HK-2 (cell line): ENCODE measurements around the gene MT3.

Source experiments
- DNase-seq: peaks from one replicate; pipeline ENCODE4 v3.0.0-alpha.2; 2018; ENCODE audit not compliant: unreplicated experiment

MT3 gene

DNA sequence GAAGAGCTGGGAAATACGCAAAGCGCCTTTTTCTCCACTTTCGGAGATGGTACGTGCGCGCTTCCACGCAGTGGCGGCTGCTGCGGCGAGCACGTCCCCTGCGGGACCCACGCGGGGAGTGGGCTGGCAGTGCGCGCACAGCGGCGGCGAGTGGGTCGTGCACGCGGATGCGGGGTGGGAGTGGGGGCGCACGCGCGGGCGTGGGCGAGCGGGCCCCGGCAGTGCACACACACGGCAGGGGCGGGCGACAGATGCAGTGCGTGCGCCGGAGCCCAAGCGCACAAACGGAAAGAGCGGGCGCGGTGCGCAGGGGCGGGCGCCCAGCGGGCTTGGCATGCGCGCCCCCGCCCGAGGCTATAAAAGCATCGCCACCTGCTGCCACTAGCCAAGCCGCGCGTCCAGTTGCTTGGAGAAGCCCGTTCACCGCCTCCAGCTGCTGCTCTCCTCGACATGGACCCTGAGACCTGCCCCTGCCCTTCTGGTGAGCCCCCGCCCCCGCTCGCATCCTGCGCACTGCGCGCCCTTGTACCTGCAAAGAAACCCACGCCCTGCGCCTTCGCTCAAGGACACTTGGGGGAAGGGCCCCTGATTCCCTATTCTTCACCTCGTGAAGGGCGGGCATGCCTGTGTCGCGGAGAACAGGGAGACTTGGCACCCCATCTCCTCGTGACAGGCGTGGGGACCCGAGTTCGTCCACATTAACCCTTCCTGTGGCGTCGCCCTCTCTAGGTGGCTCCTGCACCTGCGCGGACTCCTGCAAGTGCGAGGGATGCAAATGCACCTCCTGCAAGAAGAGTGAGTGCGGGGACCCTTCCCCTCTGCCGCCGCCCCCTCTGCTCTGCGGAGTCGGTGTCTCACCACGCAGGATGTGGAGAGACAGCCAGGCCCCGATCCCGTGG, at the start of gene MT3:
Gene MT3 (plus strand): TSS at position 388 of the 899 bp plus-strand sequence. CDS start 63 bp downstream, at position 451.
- no peak for DNase-seq

DNA sequence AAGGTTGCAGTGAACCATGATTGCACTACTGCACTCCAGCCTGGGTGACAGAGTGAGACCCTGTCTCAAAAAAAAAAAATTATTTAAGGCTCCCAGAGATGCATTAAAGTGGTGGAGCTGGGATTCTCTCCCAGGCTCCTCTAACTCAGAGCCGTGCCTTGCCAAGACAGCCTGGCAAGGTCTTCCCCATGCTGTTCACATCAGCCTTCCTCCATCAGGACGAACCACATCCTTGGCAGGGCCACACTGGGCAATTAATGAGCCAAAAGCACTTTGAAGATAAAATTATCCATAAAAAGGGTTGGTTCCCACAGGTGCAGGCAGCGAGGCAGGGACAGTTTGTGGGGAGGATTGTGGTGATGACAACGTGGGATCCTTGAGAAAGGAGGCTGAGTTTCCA, 49.7 kb upstream of the MT3 start:
- no peak for DNase-seq

DNA sequence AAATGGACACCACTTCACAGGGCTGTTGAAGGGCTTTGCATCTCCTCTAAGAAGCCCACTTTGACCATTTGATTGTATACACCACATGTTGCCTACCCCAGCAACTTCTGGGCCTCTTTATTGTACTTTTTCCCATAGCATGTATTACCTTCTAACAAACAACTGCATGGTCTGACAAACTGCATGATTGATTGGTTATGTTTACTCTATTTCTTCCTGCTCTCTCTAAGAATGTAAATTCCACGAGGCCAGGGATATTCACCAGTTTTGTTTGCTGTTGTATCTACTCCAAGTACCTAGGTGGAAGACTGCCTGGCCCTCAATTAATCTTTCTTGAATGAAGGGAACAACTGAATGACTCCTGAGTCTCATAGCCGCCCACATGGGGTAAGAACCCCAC, 47.3 kb upstream of the MT3 start:
- no peak for DNase-seq

DNA sequence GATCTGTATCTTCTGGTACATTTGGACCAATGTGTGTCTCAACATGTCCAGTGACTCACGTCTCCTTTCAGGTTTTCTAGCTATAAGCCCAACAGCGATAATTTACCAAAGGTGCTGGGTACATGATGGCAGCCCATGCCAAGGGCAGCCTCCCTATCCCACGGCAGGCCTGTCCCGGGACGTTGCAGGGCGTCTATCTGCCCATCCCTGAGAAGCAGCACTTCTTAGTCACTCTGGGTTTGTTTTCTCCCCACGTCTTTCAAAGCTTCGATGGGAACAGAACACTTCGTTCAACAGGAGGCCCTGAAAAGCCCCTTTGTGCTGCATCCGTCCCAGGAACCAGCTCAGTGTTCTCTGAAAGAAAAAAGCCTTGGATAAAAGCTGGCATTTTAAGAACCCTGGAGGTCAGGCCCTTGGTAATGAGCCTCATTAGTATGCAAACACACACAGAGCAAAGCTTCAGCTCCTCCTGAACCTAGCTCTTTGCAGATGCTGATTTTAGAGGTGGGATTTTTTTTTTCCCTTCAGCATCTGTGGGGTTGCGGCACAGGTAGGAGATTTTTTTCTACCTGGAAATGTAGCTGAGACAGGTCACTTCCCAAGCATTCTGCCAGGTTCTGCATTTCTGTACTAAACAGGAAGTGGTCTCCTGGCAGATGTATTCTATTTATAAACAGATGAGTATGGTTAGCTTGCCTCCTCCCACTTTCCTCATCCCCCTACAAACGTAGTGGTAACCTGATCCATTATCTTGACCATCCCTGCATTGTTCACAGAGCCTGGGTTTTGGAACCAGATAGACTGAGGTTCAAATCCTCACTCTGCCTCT, 42.0 kb upstream of the MT3 start:
- no peak for DNase-seq

DNA sequence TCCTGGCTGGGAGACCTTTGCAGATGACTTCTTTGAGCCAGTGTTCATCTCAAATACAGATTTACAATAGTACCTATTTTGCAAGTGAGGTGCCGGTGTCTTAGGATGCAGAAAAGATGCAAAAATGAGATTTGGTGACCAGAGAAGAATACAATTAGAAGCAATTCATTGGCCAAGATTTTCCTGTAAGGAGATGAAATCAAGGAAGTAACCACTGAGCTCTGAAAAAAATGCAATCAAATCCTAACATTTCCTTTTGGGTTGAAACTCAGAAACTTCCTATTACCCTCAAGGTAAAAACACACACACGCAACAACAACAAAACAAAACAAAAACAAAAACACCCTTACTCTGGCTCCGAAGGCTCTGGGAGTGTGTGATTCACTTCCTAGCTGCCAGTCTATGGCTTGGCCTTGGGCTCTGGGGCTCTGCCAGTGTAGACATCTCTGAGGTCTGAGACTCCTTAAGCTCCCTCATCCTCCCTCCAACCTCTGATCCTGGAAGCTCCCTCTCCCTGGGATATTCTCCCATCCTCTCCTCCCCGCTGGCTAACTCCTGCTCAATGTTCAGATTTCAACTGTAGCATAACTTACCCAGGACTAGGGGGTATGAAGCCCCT, 41.3 kb upstream of the MT3 start:
- no peak for DNase-seq

DNA sequence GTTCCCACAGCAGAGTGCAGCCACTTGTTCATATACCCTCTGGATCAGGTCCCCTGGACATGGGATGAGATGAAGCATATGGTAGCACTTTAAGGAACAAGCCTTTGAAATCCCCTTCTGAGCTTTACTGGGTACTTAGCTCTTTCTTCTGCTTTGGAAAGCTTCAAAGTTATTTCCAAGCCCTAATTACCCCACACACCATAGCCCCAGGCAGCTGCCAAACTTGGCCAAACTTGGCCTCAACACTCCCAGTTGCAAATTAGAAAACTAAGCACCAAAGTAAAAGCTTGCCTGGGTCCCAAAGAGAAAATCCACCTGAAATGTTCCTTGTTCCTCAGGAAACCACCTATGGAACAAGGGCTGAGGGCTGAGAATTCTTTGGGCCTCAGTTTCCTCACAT, 40.2 kb upstream of the MT3 start:
- no peak for DNase-seq

DNA sequence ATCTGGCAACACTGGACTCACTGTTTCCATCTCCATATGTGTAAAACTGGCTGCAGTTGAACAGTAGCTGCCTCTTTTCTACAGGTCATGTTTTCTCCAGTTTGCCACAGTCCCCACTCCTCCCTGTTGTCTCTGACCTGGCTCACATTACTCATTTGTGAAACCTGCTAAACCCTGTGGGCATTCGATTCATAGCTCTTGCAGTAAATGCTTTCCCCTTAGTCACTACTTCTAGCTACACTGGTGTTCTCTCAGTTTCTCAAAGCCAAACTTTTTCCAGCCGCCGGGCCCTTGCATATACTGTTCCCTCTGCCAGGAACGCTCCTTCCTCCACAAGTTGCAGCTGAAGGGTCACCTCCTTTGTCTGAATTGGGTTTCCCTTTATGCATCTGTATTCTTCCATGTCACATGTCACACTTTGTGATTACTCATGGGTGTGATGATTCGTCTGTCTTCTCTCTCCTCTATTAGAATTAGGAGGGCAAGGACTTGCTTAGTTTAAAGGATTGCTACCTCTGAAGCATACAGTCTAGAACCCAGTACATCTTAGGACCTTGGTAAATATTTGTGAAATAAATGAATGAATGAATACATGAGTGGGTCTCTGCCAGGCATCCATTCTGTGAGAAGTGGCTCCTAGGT, 39.5 kb upstream of the MT3 start:
- DNase-seq, result no peak

DNA sequence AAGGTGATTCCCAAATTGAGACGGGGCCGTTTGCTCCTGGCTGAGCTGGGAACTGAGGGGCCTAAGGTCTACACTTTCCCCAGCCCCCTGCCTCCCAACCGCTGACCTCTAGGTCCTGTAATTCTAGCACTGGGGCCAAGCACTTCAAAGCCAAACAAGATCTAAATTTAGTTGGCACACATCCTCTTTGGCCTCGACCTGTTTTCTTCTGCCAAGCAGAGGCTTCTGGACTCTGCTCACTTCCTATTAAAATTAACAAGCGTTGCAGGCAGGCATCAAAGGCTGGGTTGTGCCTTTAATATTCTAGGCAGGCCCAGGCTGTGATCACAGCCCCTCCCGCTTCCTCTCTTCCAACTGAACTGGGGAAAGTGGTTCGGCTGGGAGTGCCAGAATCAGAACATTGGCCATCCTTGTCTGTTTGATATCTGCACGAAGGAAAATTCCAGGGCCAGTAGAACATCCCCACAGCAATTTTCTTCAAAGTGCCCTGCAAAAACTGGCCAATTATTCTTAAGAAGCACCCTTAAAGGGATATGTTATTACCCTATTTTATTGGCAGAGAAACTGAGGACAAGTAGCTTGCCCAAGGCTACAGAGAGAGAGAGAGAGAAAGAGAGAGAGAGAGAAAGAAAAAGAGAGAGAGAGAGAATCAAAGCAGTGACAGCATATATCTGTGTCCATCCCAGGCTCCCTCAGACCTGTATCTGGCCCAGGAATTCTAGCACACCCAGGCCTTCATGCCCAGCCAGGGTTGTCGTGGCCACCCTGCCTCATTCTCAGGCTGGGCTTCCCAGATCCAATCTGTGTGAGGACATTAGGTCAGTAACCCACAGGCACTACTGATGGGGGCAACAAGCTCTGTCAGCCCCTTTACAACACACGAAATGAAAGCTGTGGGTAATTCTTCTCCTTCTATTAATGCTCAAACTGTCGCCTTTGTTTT, 37.3 kb upstream of the MT3 start:
- no peak for DNase-seq

DNA sequence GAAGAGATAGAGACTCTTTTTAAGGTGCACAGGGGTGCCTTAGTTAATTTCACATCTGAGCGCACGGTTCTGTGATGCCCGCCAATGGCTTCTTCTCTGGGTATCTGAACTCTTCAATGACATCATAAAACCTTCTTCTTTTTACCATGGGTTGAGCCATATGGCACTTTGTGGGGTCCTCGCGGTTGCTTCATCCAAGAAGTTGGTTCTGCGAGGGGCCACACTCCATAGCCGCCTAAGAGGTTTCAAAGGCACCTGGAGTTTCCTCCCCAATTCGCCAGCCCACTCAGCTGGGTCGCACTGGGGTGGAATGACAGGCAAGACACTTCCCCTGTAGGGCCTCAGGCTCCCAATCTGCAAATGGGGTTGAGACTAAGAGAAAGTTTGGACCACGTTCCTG, 34.9 kb upstream of the MT3 start:
- DNase-seq, result no peak

DNA sequence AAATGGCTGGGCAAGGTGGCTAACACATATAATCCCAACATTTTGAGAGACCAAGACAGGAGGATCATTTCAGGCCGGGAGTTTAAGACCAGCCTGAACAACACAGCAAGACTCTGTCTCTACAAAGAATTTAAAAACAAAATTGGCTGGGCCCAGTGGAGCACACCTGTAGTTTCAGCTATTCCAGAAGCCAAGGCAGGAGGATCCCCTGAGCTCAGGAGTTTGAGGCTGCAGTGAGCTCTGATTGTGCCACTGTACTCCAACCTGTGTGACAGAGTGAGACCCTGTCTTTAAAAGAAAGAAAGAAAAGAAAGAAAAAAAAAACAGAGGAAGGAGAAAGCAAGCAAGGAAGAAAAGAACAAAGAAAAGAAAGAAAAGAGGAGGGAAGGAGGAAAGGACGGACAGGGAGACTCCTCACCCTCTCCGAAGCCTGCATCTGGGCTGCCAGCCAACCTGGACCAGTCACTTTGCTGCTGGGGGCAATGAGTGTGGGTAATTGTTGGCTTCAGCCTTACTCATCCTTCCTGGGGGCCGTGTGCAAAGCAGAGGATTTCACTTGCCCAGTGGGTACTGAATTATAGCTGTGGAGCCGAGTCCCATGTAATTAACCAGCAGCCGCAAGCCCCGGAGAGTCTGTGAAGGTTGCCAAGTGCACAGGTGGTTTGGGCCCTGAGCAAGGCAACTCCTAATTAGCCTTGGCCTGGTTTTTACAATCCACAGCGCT, 31.1 kb upstream of the MT3 start:
- DNase-seq, result peak; percentile 53

DNA sequence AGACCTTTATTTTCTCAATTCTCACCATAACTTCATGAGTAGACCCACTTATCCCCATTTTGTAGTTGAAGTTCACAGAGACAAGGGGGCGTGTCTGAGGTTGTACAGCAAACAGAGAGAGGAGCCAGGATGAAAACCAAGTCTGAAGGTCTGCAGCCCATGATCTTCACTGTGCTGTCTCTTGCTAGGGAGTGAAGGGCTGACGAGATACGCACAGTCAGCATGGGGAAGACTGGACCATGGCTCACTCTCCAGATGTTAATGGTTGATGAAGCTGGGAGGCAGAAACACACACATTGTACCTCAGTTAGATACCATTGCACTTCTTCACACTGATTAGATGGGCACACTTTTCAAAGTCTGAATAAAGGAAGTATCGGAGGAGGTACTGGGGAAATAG, 30.2 kb upstream of the MT3 start:
- no peak for DNase-seq

DNA sequence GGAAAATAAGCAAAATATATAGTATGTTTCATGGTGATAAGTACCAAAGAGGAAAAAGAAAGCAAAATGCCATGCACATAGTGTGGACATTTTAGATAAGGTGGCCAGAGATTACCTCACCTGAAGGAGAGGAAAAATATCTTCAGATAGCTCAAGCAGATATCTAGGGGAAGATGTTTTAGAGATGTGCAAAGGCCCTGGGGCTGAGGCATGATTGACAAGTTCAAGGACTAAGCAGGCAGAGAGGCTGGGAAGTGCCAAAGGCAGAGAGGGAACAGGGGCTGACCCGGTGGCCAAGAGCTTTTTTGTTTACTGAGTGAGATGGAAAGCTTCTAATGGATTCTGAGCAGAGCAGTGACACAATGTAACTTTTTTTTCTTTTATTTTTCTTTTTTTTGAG, 28.9 kb upstream of the MT3 start:
- no peak for DNase-seq

DNA sequence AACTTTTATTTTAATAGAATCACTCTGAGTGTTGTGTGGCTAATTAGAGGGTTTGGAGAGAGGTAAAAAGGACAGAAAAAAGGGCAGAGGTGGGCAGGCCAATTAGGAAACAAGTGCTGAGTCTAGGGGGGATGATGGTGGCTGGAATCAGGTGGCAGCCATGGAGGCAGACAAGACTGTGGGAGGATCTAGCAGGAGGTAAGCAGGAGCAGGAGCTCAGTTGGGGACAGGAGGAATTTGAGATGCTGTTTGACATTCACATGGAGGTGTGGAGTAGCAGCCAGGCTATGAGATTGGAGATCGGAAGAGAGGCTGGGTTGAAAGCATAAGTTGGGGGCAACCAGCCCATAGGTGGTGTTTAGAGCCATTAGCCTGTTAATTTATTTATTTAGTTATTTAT, 28.2 kb upstream of the MT3 start:
- DNase-seq, result no peak

DNA sequence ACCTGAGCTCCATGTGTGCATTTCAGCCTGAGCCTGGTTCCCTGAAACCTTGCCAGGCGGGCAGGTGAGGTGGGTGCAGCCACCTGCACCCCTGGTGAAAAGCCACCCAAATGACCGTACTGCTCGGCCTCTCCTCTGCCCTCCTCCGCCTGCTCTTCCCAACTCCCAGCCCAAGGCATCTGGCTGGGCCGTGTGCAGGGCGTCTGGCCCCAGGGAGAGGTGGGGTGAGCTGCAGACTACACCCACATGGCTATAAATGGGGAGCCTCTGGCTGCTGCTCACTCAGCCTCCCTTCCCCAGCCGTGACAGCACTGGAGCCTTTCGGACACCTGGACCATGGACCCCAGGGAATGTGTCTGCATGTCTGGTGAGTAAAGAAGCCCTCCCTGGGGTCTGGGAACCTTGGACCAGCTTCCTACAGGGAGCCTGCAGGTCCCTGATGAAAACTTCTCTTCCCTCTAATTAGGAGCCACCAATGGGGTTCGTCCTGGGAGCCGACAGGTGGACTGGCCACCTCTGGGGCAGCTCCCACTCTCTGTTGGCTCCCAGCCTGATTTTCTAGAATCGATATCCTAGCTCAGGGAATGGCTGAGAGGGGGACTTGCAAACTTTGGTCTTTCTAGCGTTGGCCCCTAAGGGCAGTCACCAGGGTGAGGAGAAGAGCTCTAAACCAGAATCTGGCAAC, 24.4 kb upstream of the MT3 start, which contains the start of gene MT4:
Gene MT4 (plus strand): TSS at position 281 of the 685 bp plus-strand sequence. CDS start 56 bp downstream, at position 337.
- DNase-seq, result no peak

DNA sequence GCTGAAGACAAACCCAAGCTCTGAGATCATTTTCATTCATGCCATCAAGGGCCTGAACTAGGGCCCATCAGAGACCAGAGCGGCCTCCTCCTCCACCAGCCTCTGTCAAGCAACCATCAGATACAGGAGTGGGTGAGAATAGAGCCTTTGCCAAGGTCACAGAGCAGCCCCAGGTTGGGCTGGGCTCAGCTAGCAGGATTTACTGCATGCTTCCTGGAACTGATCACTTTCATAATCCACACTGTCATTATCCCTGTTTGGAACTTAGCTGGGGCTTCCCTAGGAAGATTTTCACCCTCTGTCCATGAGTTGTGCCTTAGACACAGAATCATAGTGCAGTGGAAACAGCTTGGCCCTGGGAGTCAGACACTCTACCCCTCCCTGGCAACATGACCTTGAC, 19.4 kb upstream of the MT3 start:
- no peak for DNase-seq

DNA sequence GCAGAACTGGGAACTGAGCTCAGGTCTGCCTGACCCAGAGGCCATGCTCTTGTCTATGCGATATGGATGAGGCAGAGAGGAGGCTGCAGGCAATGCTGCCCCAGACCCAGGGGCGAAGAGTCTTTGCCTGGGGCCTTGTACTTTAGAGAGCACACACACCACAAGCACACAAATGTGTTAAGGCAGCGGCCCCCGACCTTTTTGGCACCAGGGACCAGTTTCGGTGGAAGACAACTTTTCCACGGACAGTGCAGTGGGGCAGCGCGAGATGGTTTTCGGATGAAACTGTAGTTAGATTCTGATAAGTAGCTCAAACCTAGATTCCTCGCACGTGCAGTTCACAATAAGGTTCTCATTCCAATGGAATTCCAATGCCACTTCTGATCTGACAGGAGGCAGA, 17.8 kb upstream of the MT3 start:
- DNase-seq, result no peak

DNA sequence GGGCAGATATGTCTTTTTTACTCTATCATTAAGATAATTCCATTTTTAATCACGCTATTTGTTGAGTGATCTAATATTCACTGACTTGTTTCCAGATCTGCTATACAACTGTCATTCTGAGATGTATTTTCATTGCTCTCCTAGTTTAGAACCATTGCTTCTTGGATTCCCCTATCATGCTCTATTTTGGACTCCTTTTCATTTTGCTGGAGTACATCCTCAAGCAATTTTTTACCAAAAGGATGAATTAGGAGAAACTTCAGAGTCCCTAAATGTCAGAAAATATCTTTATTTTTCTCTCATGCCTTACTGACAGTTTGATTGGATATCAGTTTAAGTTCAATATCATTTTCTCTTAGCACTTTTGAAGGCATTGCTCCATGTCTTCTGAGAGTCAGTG, 14.7 kb upstream of the MT3 start:
- no peak for DNase-seq

DNA sequence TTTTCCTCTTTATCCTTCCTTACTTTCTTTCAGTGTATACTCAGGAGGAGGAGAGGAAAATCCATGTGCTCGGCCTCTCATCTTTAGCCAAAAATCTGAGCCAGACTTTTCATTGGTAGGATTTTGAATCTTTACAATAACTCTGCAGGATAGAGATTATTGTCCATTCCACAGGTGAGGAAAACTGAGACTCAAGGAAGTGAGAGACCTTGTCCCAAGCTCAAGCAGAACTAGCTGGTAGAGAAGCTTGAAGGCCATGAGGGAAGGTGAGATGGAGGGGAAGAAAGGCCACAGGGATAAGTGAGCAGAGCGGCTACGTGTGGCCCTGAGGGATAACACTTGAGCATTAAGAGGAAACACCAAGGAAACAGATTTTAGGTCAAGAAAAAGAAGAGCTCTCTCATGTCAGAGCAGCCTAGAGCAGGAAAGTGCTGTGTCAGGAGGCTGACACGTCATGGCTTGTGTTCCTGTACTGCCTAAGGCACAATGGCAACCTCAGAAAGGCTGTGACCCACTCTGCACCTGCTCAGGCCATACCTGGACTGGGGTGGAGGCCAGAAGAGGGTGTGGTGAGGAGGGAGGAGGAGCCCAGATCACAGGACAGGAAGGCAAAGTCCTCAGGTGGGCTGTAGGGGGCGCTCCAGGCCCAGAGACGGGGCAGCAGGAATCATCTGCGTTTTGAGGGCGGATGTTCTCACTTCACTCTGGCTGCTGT, 12.6 kb upstream of the MT3 start:
- peak; percentile 77 for DNase-seq

DNA sequence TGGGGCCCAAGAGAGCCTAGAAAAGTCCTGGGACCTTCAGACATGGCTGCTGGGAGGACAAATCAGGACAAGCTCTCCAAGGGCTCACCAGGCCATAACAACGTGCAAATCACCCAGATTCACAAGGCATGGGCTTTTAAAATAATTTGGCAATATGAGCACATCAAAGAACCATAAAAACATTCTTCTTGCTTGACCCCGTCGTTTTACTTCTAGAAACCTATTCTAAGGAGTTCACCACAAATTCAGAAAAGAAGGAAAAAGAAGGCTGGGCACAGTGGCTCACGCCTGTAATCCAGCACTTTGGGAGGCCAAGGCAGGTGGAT, 12.1 kb upstream of the MT3 start:
- DNase-seq, result no peak
